Breast epithelium (tissue), 4 donors: ENCODE data around the gene RELA. TPM values are rescaled to one million over a fixed set of nuclear protein-coding genes. Genes with fewer than 3 reads are reported as not detected.

Source experiments
- DNase-seq, 2 donors: peaks; one replicate each; pipeline ENCODE4 v3.0.0-alpha.2; 2019; ENCODE audit warnings: low spot score in 2 of 2
- H3K27ac ChIP-seq, 2 donors: fragments of 200-600 bp; sonication (generic) in 1 of 2; one replicate each; pipeline ENCODE4 v1.5.1; 2016 to 2019; ENCODE audit warnings: mild to moderate bottlenecking in 1 of 2
- H3K27me3 ChIP-seq, 2 donors: fragments of 200-600 bp; sonication (generic) in 1 of 2; one replicate each; pipeline versions ENCODE4 v1.5.1 to v1.6.0; 2017 to 2019; ENCODE audit warnings: control low read depth in 1 of 2, mild to moderate bottlenecking in 1 of 2
- H3K36me3 ChIP-seq: fragments of 200-600 bp; one replicate; pipeline ENCODE4 v1.5.1; 2019
- H3K4me1 ChIP-seq, 2 donors: fragments of 200-600 bp; sonication (generic); one replicate each; pipeline ENCODE4 v1.5.1; 2016 to 2019; ENCODE audit warnings: control low read depth in 1 of 2
- H3K4me3 ChIP-seq, 3 donors: fragments of 200-600 bp; sonication (generic); 1 replicate in 2 of 3; 2 replicates in 1 of 3; pipeline ENCODE4 v1.5.1; 2016 to 2019; ENCODE audit warnings: mild to moderate bottlenecking in 3 of 3, moderate library complexity in 2 of 3
- H3K9me3 ChIP-seq, 2 donors: fragments of 200-600 bp; sonication (generic) in 1 of 2; one replicate each; pipeline ENCODE4 v1.5.1; 2016 to 2019; ENCODE audit warnings: control low read depth in 1 of 2
- CTCF ChIP-seq, 3 donors: fragments of 450-650 bp; IDR thresholded peaks; one replicate each; pipeline ENCODE4 v1.5.1; 2016 to 2017; ENCODE audit warnings: antibody characterized with exemption in 3 of 3, mild to moderate bottlenecking in 3 of 3, moderate library complexity in 3 of 3
- POLR2A ChIP-seq: fragments of 450-650 bp; IDR thresholded peaks from one replicate; pipeline ENCODE4 v1.6.1; 2016; ENCODE audit warnings: antibody characterized with exemption, mild to moderate bottlenecking, moderate library complexity
- POLR2AphosphoS5 ChIP-seq, 3 donors: sonication (generic); formaldehyde crosslinking; IDR thresholded peaks; one replicate each; pipeline ENCODE4 v1.6.1; 2017; ENCODE audit warnings: antibody characterized with exemption in 3 of 3
- intact Hi-C: fragments of 100-400 bp; cut with DNase I; formaldehyde crosslinking; loops from one replicate; pipeline ENCODE4 v1.15.1; 2023; ENCODE audit warnings: low total_unique reads
- total RNA-seq, 3 donors: library from RNA; depleted of rRNA; stranded (reverse); fragments of >200 nt; gene quantifications; one replicate each; pipeline ENCODE4 v1.1.0, GENCODE V29; 2016

Gene RELA
- total RNA-seq, 3 donors from 2014 or later, result 45.0 to 57.7 (median 46.2) TPM

DNA sequence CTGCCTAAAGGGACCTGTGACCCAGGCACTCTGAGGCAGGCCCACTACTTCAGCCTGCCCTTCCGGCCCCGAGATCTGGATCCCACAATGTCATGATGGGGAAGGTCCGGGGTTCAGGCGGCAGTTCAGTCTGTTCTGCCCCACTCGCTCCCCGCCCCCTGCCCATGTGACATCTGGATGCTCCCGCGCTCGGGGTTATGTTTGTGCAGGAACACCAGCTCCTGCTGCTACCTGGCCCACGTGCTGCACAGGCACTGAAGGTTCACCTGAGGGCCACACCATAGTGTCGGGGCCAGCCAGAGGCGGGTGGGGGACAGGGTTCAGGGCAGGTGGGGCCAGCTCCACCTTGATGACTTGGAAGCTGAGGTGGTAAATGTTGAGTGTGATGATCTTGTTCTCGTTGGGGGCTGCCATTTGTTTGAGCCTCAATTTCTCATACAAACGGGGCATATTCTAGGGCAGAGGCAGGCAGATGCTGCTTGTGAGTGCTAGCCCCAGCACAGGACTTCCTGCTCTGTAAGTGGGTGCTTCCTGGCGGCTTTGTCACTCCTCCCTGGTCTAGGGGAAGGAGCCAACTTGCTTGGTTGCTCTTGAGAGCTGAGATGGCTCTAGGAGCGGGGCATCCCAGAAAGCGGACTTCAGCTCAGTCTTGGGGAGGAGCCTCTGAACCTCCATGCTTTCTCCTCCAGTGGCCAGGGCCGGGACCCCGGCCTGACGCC is 29.2 kb downstream of the RELA start:
- Histone ChIP-seq H3K27me3 (no peaks in the 10 kb centered on the region), H3K4me3 (no peak overlapping the region), H3K9me3 (no peaks in the 10 kb centered on the region), H3K4me1 (peaks cover 4 to 6% of the 10 kb centered on the region in 2 donors), H3K27ac (no peak overlapping the region), H3K36me3 (peaks cover 14% of the 10 kb centered on the region)
- intact Hi-C loops, result no loop called here
- TF ChIP-seq CTCF (IDR thresholded peaks at IDR 0.05) (no peak), POLR2AphosphoS5 (IDR thresholded peaks at IDR 0.05) (no peak), POLR2A (no peak)
- no peak for DNase-seq

DNA sequence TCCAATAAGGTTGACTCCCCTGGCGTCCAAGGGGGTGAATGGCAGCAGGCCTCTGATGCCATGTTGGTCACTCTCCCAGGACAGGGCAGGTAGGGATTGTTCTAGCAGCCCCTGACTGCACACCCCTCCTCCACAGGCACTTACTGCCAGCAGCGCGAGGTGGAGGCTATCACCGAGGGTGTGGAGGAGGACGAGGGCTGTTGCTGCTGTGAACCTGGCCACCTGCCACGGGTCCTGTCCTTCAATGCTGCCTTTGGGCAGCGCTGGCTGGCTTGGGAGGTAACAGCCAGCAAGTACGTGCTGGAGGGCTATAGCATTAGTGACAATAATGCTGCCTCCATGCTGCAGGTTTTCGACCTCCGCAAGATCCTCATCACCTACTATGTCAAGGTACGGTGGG is 32.5 kb downstream of the RELA start:
- Histone ChIP-seq H3K27ac (no peak overlapping the region), H3K27me3 (no peaks in the 10 kb centered on the region), H3K4me3 (no peak overlapping the region), H3K4me1 (no peaks in the 10 kb centered on the region), H3K36me3 (peaks cover 15% of the 10 kb centered on the region), H3K9me3 (no peaks in the 10 kb centered on the region)
- no peak for DNase-seq
- TF ChIP-seq CTCF (IDR thresholded peaks at IDR 0.05) (no peak), POLR2AphosphoS5 (IDR thresholded peaks at IDR 0.05) (no peak), POLR2A (no peak)
- intact Hi-C loops, result no loop called here

DNA sequence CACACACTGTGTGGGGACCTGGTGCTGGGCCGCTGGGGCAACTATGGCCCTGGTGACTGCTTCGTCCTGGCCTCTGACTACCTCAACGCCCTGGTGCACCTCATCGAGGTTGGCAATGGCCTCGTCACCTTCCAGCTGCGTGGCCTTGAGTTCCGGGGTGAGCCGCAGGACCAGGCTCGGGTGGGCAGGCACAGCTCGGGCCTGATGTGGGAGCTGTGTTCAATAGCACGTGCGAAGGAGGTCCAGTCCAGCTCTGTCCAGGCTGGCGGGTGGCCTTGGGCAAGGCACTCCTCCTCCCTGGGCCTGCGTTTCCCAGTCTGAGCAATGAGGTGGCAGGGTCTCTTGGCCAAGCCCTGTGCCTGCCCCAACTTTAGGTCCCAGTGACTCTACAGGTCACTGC is 33.1 kb downstream of the RELA start:
- no peak overlapping the region for H3K27ac ChIP-seq
- DNase-seq, result no peak
- H3K27me3 ChIP-seq, result no peaks in the 10 kb centered on the region
- TF ChIP-seq POLR2AphosphoS5 (IDR thresholded peaks at IDR 0.05) (no peak), POLR2A (no peak), CTCF (IDR thresholded peaks at IDR 0.05) (no peak)
- no peak overlapping the region for H3K4me3 ChIP-seq
- H3K36me3 ChIP-seq, result peaks cover 16% of the 10 kb centered on the region
- H3K9me3 ChIP-seq, result no peaks in the 10 kb centered on the region
- intact Hi-C loops, result no loop called here
- no peaks in the 10 kb centered on the region for H3K4me1 ChIP-seq

- H3K27me3 ChIP-seq, result no peaks in the 10 kb centered on the region
- DNase-seq, result no peak
- intact Hi-C loops, result no loop called here
- no peaks in the 10 kb centered on the region for H3K4me1 ChIP-seq
- TF ChIP-seq POLR2A, result no peak
- TF ChIP-seq CTCF (IDR thresholded peaks at IDR 0.05), result no peak
- TF ChIP-seq POLR2AphosphoS5 (IDR thresholded peaks at IDR 0.05), result no peak
- H3K4me3 ChIP-seq, result no peak overlapping the region
- no peaks in the 10 kb centered on the region for H3K9me3 ChIP-seq
- no peak overlapping the region for H3K27ac ChIP-seq
- peaks cover 16% of the 10 kb centered on the region for H3K36me3 ChIP-seq
Measured at GRCh38 chr11:65627202-65627601, 35.5 kb downstream of the RELA start.

DNA sequence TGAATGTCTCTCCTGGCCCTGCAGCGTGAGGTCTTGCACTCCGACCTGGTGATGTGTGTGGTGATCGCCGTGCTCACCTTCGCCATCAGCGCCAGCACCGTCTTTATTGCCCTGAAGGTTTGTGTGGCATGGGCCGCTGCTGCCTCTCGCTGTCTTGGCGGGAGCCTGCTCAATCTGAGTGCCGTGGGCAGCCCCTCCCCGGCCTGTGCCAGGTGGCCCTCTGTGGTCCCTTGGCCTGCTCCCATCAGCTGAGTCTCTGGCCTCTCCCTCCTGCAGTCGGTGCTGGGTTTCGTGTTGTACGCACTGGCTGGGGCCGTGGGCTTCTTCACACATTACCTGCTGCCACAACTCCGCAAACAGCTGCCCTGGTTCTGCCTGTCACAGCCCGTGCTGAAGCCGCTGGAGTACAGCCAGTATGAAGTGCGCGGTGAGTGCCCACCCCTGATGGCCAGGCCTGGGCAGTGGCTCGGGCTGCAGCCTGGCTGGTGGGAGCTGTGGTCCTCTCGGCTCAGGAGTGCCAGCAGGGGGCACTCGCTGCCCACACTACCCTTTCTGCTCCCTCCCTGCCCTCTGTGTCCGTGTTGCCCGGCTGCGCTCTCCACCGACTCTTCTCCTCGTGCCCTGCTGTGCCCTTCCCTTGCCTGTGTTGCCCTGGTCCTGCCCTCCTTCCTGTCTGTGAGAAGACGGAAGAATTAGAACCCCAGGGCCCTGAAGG is 36.9 kb downstream of the RELA start:
- Histone ChIP-seq H3K9me3 (no peaks in the 10 kb centered on the region), H3K27ac (no peak overlapping the region), H3K27me3 (no peaks in the 10 kb centered on the region), H3K4me3 (no peak overlapping the region), H3K4me1 (no peaks in the 10 kb centered on the region), H3K36me3 (peaks cover 16% of the 10 kb centered on the region)
- no peak for DNase-seq
- intact Hi-C loops, result no loop called here
- TF ChIP-seq POLR2AphosphoS5 (IDR thresholded peaks at IDR 0.05) (no peak), CTCF (IDR thresholded peaks at IDR 0.05) (peak in 2 of 3 donors; percentile 14 to 46)
